Tongue (tissue), 2 donors: ENCODE data around the gene SAMD13. TPM values are rescaled to one million over a fixed set of nuclear protein-coding genes. Genes with fewer than 3 reads are reported as not detected.
"Not testable (repeated sequence)": the region's sequence is repeated elsewhere in the genome, so short reads cannot be mapped to it uniquely, and the experiment has no call there.

Experiments
- DNase-seq: peaks from one replicate; pipeline ENCODE4 v3.0.0-alpha.2; 2015
- total RNA-seq: library from RNA; depleted of rRNA; stranded (reverse); fragments of >200 nt; gene quantifications from one replicate; pipeline ENCODE4 v1.2.3, GENCODE V29; 2014

SAMD13 gene
- total RNA-seq, 1 donor from 2014 or later, result 5.9 TPM

DNA sequence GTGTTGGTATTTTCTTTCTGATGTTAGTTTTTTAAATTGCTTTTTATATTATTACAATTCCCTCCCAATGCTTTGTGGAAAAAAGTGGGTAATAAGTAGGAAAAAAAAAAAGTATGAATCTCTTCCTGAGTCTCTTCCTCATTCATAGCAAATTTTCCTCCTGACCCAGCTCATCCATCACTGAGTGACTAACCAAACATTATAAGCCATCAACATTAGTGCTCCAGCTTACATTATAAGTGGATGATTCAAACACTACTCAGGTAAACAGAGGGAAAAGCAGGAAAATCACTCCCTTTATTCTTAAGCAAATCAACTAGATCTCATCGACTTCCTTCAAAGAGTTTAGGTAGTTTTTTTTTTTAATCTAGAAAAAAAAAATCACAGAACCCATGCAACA, 15.4 kb upstream of the SAMD13 start:
- DNase-seq, result no peak

DNA sequence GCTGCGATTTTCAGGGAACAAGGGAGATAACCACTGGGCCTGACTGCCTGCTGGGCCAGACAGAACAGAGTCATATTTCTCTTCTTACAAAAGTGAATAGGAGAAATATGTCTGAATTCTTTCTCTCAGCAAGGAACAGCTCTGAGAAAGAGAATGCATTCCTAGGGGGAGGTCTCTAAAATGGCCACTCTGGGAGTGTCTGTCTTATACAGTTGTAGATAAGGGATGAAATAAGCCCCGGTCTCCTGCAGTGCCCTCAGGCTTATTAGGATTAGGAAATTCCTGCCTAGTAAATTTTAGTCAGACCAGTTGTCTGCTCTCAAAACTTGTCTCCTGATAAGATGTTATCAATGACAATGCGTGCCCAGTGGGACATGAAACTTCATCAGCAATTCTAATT, 14.1 kb upstream of the SAMD13 start:
- DNase-seq, result not testable (repeated sequence)

DNA sequence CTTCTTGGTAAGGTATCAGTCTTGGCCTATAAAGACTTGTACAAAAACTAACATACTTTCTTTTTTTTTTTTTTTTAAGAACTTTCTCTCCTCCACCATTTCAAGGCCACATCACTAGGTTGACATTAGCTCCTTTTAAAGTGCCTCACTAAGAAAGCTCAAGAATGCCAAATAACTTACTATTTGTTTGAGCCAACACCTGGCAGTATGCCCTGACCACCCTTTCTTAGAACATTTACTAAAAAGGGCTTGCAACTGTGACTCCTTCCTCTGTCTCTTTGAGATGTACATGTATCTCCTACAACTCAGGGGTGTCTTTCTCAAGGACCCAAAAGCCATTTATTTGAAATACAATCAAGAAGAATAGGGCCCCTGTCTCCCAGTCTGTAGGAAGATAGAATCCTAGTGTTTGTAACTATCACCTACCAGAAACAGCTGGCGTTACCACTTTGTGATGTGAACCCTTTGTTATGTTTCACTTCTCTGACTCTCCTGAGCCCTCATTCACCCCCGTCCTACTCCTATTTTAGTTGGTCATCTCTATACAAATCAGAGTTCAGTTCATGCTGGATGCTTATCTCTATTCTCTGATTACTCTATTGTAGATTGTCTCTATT, 12.2 kb upstream of the SAMD13 start:
- no peak for DNase-seq

DNA sequence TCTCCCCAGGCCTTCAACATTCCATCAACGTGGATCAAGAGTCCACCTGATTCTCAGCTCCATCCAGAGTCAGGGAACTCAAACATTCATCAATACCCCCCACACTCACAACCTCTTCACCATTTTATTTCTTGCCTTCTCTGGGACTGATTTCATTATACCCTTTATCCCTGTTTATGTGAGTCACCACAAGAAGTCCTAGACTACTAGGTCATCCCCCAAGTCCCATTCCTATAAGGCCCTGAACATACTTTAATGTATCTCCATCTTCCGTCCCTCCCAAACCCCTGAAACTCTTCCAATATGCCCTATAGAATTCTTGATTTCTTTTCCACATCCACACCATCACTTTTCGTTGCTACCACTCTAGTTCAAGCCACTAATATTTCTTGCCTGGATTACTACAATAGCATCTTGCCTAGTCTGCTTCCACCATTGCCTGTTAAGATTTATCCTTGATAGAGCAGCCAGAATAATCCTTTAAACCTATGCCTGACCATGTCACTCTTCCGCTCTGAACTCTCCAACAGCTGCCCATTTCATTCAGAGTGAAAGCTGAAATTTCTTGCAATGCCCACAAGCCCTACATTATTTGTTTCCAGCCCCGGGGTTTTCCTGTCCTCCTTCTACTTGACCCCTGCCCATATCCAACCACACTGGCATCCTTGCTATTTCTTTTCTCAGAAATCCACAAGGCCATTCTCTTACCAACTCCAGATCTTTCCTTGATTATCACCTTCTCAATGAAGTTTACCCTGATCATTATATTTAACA, 9.4 kb upstream of the SAMD13 start:
- no peak for DNase-seq

DNA sequence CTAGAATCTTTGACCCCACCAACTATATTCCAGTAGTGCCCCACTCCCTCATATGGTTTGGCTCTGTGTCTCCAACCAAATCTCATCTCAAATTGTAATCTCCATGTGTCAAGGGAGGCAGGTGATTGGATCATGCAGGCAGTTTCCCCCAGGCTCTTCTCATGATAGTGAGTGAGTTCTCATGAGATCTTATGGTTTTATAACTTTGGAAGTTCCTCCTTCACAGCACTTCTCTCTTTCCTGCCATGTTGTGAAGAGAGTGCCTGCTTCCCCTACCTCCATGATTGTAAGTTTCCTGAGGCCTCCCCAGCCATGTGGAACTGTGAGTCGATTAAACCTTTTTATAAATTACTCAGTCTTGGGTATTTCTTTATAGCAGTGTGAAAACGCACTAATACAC, 7.7 kb upstream of the SAMD13 start:
- no peak for DNase-seq

DNA sequence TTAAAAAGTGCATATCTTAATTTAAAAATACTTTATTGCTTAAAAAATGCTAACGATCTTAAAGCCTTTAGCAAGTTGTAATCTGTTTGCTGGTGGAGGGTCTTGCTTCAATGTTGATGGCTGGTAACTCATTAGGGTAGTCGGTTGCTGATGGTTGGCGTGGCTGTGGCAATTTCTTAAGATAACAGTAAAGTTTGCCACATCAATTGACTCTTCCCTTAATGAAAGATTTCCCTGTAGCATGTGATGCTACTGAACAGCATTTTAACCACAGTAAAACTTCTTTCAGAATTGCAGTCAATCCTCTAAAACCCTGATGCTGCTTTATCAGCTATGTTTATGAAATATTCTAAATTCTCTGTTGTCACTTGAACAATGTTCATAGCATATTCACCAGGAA, 6.8 kb upstream of the SAMD13 start:
- DNase-seq, result no peak

DNA sequence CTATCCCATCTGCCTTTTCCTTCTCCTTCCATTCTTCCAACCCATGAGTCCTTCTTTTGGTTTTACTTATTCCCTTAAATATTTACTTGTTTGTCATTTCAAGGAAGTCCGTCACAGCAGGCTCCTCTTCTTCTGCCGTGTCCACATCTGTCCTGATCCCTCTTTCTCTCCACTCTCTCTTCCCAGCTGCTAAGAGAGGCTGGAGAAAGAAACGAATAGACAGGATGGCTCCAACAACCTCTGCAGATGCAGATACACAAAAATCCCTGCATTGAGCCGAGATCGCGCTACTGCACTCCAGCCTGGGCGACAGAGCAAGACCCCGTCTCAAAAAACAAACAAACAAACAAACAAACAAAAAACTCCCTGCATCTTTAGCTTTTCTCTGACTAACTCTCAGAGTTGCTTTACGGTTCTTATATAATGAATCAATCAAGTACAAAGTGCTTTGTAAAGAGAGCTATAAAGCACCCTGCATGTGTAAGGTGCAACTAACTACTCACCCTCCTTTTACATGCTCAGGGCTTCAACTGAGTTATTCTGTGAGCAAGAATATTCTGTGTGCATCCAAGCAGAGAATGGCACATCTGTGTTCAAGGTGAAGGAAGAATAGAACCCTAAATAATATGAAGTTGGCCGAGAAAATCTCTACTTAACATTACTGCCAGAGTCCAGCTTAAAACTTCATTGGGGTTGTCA, 3.8 kb upstream of the SAMD13 start:
- DNase-seq, result no peak

DNA sequence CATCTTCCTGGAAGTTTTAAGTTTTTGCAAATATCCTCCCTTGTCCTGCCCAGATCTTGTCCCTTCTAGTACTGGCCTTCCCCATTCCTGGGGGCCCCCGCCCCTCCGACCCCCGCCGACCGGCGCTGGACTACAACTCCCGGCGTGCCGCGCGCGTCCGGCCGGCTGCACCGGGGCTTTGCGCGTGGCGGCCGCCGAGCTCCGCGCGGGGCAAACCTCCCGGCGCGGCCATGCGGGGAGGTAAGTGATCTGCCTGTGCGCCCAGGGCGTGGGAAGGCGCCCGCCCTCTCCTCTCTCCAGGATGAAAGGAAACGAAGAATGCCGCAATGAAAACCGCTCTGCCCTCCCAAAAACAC, 3.2 kb upstream of the SAMD13 start:
- peak; percentile 77 for DNase-seq

DNA sequence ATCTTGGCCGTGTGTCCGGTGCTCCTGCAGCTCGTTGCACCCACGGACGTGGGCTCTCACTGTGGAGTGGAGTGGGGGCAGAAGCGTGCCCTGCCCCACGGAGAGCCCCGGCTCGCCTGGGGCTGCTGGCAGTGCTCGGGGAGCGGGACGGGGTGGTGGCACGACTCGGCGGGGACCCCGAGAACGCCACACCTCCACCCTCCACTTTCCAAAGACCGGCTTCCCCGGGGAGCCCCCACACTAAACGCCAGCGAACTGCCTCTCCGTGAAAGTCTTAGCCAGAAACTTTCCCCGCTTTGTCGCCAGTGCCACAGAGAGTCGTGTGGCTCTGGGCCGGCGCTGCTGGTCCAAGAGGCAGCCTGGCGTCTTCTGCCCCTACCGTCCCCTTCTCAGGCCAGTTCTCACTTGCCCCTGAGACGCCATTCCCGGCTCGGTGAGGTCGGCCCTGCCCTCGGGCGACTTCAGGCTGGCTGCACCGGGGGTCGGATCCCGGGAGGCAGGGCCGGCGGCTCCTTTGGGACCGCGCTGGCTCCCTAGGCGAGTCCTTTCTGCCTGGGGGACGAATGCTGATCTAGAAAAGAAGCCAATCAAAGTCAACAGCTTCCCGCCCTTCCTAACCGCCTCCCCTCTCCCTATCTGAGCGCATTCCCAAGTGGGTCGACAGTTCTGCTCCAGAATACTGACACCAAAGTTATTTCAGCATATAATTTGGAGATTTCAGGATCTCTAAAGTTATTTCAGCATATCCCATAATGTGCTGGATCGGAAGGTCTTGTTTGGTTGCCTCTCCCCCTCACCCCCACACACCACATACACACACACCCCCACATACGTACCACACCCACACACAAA, 2.6 kb upstream of the SAMD13 start:
- DNase-seq, result peak; percentile 59

DNA sequence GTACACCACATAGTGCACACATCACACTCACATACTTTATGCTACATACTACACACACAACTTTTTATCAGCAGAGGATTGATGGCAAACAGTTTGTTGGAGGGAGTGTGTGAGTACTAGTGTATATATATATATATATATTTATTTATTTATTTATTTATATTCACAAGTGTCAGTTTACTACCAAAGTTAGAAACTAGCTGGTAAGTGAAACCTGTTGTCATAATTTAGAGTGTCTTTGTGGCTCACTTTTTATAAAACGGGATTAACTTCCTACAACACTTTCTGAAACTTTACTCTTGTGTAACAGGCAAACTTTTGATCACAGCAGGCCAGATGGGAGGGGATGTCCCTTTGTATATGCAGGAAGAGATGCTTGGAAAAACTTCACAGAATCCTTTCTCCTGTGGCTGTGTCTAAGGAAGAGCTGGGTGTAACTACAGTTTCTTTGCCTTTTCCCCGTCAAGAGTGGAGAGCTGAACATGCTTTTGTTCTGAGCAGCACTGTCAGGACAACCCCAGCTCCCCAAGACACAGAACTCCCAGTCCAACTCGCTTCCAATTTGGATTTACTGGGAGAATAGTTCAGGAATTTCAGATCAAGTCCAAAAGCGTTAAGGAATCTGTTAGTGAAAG, 1.9 kb upstream of the SAMD13 start:
- peak; percentile 46 for DNase-seq

DNA sequence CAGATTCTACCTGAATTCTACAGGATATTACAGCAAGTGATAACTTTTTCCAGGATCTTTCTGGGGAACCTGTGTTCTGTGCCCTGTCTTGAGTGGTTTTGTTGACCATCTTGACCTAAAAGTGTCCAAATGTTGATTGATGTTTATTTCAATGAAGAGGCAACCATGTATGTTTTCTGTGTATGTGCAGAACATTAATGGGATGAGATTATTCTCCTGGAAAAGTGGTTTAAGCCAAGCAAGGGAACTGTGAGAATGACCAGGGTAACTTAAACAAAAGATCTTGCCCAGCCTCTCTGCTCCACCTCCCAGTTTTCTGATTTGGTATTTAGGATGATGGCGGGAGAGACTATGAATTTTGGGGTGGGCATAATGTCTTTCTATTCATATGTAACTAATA, 1.0 kb upstream of the SAMD13 start:
- DNase-seq, result peak; percentile 39

DNA sequence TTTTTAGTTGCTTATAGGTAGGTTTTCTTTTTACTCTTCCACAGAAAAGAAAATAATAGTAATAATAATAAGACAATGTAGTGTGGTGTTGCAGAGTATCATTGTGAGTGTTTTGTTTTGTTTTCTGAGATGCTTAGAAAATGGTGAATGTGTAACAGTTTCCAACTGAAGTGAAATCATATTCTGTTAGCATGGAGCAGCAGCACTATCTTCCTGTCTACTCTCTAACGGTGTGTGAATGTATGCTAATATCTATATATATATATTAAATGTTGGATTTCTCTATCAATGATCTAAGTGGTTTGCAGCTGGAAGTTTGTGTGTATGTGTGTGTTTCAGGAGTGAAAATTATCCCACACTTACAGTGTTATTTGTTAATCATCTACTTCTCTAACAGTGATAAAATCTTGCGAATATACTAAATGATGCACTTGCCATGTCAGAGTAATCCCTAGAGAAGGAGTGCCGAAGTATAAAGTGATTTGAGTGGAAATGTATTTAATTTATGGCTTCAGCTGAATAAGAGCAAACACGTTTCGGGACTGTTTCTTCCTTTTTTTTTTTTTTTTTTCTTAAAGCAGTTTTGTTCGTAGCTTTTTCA, 377 bp downstream of the SAMD13 start:
- peak; percentile 41 for DNase-seq

DNA sequence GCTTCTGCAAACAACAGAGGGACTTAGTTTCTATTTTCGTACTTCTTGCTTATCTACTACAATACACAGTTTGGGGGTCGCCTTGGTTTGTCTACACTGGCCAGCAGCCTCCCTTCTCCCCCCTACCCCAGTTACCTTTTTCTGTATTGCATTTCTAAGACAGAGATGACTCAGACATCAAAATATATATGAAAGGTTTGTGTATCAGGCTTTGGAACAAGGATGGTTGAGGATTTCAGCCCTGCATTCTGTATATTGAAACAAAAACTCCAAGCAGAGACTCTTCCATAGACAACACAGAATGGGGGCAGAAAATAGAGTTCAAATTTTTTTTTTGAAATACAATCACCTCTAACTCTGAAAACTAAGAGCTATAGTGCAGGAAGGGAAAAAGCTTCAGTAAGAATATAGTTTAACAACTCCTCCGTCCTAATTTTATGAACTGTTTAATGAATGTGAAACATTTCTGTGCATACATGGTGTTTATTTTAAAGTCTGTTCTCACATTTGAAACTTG, 1.9 kb downstream of the SAMD13 start:
- DNase-seq, result peak; percentile 52

DNA sequence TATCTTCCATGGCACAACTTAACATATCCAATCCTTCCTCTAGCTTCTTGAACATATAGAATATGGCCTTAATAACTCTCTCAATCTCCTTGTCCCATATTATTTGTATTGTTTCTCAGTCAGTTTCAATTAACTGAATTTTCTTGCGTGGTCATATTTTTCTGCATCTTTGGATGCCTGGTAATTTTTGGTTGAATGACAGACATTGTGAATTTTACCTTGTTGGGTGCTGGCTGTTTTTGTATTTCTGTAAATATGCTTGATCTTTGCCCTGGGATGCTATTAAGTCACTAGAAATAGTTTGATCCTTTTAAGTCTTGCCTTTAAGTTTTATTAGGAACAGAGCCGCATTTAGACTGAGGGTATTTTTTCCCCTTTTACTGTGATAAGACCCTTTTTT, 5.9 kb downstream of the SAMD13 start:
- DNase-seq, result no peak

DNA sequence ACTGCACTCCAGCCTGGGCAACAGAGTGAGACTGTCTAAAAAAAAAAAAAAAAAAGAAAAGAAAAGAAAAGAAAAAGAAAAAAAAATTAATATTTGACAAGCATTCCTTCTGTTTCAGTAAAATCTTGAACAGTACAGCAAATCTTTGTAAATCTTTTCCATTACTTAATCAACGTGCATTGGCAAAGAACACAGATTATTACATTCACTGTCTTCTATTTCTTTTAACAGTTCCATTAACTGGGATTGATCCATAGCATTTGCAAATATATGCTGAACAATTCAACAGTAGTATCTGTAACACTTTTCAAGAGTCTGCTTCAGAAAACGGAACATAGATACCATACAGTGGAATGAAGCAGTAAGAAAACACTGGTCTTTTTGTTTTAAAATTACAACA, 9.8 kb downstream of the SAMD13 start:
- DNase-seq, result no peak

DNA sequence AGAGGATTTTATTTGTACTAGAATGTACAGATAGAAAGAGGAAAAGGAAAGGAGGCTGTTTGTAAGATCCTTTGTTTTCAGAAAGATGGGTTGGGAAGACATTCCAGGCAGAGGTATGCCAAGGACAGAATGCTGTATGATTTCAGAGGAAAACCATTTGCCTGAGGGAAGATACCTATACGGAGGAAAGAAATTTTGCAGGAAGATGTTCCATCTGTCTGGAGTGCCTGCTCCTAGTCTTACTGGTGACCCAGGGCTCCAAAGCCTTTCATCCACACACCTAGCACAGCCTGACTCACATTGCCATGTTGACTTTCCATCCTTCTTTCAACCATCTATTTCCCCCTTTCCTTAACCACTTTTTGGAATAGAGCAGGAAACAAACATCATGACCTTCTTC, 18.2 kb downstream of the SAMD13 start:
- DNase-seq, result no peak

DNA sequence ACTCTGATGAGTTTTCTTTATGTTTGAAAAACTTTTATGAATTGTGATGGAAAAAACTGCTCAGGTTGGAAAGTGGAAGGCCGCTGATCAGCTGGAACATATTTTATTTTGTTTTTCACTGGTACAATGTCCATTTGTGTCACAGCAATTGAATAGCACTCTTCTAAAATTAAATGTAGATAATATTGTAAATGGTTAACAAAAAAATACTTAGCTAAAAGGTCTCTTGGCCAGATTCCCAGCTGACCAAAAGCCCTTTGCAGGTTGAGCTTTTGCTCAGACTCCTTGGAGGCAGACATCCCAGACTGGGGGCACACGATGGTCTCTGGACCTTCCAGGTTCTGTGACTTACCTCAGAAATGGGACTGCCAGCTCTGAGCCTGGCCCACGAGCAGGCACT, 26.3 kb downstream of the SAMD13 start:
- DNase-seq, result no peak

DNA sequence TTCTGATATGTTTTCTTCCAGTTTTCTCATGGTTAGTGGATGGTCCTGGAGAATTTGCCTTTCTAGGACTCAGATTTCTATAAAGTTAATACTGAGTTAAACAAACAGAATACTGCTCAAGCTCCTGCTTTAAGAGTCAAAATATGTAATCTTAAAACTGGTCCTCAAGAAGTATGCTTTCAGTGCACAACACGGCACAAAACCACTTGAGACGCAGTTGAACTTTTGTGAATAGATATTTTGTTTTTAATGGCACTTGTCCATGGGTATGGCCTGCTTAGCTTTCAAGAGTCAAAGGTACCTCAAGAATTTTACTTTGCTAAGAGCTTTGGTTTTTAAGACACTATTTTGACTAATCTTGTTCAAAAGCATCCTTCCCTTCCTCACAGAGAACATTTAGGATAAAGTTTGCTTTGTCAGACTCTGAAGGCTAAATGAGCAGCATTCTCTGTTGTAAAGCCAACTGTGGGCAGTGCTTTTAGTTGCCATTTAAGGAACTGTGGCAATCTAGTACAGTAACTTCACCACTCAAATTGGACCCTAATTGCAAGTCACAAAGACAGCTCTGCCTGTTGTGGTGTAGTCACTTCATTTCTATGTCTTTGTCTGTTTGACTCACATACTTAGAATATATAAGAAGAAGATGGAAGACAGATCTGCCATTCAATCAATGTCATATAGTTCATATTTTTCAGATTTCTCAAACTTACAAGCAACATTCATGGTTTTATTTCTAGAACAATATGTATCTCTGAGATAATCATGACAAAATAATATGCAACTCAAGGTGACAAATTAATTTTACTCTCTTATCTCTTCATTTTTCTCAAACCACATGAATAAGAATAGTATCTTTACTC, 28.8 kb downstream of the SAMD13 start:
- DNase-seq, result no peak

DNA sequence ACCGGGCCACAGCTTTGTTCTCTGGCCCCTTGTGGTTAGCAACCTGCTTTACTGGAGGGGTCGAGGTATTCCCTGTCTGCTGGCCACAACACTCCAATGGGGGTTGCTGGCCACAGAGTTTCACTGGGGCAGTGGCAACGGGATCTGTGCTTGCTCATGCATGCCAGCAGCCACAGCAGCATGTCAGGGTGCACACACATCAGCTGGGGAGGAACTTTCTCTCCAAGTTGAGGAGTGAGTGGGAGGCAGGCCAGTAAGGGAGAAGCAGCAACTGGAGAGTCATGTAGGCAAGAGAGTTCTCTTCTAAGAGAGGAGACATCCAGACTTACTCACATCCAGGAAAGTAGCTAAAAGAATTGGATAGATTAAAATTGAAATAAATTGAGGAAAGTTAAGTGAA, 38.0 kb downstream of the SAMD13 start:
- no peak for DNase-seq

DNA sequence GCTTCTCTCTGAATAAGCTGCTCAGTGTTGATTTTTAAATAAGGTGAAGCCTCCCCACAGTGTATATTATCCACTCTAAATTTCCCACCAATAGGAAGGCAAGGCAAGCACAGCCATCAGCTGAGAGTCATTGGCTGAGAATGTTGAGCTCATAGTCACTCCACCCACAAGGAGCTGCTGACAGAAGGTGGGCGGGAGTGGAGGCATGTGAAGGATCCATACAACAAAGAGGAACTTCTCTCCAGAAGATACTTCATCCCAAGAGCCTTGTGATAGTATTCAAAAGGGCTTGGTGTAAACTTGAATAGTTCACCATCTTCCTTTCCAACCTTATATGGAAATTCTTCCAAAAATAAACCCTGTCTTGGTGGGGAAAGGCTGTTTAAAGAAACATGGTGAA, 42.8 kb downstream of the SAMD13 start:
- no peak for DNase-seq

DNA sequence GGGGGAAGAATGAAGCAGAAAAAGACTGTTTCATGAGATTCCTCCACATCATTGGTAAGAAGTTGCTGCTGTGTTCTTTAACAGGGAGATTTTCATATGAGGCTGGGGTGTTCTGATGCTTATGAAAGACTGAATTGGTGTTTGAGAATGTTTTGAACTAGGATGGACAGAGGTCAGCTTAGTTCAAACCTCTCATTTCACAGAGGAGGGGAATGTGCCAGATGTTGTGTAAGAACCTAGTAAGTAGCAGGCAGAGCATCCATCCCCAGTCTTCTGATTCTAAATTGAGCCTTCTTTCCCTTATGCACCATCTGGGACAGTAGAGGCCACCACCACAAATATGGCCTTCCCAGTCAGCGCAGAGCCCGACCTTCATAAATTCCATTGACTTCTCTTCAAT, 43.7 kb downstream of the SAMD13 start:
- DNase-seq, result no peak
